CD8-positive, alpha-beta memory T cell (primary cell): ENCODE results near the gene GALNT16. TPM values are rescaled to one million over a fixed set of nuclear protein-coding genes. Genes with fewer than 3 reads are reported as not detected.

Experiments
- CTCF ChIA-PET: fragments of 350-600 bp; sonication (Branson Sonifier 250); formaldehyde crosslinking; loops from one replicate; lab custom pipeline; 2021; ENCODE audit warnings: antibody characterized with exemption; lab: Charles Lee
- POLR2A ChIA-PET: fragments of 350-600 bp; sonication (Branson Sonifier 250); formaldehyde crosslinking; loops from one replicate; lab custom pipeline; 2021; ENCODE audit warnings: antibody characterized with exemption; lab: Charles Lee
- DNase-seq, 5 donors: peaks; one replicate each; pipeline versions ENCODE4 v3.0.0 to v3.0.0-alpha.2; 2020 to 2022; ENCODE audit warnings: mixed read lengths in 1 of 5
- H3K27ac ChIP-seq: one replicate; pipeline ENCODE4 v1.7.0; 2013; ENCODE audit warnings: low read depth, mild to moderate bottlenecking, low read length, moderate library complexity
- H3K27me3 ChIP-seq: 2 replicates; pipeline ENCODE4 v1.7.0; 2013; ENCODE audit warnings: low read length, mild to moderate bottlenecking; ENCODE audit not compliant: insufficient read depth, poor library complexity, severe bottlenecking
- H3K36me3 ChIP-seq: 2 replicates; pipeline ENCODE4 v1.7.0; 2013; ENCODE audit warnings: mild to moderate bottlenecking, low read length, moderate library complexity; ENCODE audit not compliant: insufficient read depth
- H3K4me1 ChIP-seq: 2 replicates; pipeline ENCODE4 v1.7.0; 2013; ENCODE audit warnings: mild to moderate bottlenecking, low read length, moderate library complexity; ENCODE audit not compliant: insufficient read depth
- H3K4me3 ChIP-seq: 2 replicates; pipeline ENCODE4 v1.7.0; 2013; ENCODE audit warnings: mild to moderate bottlenecking, low read length
- H3K9me3 ChIP-seq: 2 replicates; pipeline ENCODE4 v1.7.0; 2013; ENCODE audit warnings: mild to moderate bottlenecking, low read length
- H3K27ac Mint-ChIP-seq, 8 donors: one replicate each; pipeline ENCODE4 v1.8.0; 2020 to 2021; ENCODE audit warnings: mixed read lengths in 8 of 8, mild to moderate bottlenecking in 6 of 8, inconsistent platforms in 3 of 8, moderate library complexity in 3 of 8
- H3K27me3 Mint-ChIP-seq, 2 donors: one replicate each; pipeline ENCODE4 v1.8.0; 2020 to 2021; ENCODE audit warnings: mixed read lengths in 2 of 2, mild to moderate bottlenecking in 1 of 2, moderate library complexity in 1 of 2
- H3K36me3 Mint-ChIP-seq, 3 donors: one replicate each; pipeline ENCODE4 v1.8.0; 2020 to 2021; ENCODE audit warnings: mixed read lengths in 3 of 3, inconsistent platforms in 1 of 3, mild to moderate bottlenecking in 1 of 3
- H3K4me1 Mint-ChIP-seq, 3 donors: one replicate each; pipeline ENCODE4 v1.8.0; 2020 to 2021; ENCODE audit warnings: mixed read lengths in 3 of 3, inconsistent platforms in 1 of 3, mild to moderate bottlenecking in 1 of 3
- H3K4me3 Mint-ChIP-seq, 7 donors: one replicate each; pipeline ENCODE4 v1.8.0; 2020 to 2021; ENCODE audit warnings: mixed read lengths in 7 of 7, mild to moderate bottlenecking in 6 of 7, moderate library complexity in 4 of 7, inconsistent platforms in 2 of 7
- H3K9me3 Mint-ChIP-seq, 5 donors: one replicate each; pipeline ENCODE4 v1.8.0; 2020 to 2022; ENCODE audit warnings: mixed read lengths in 5 of 5, mild to moderate bottlenecking in 3 of 5, moderate library complexity in 2 of 5, inconsistent platforms in 1 of 5
- polyA plus RNA-seq: library from polyadenylated mRNA; unstranded; fragments of 300-500 nt; fragmentation: Illumina TruSeq; gene quantifications from one replicate; pipeline ENCODE4 v1.2.3, GENCODE V29; 2021
- total RNA-seq, 2 experiments: library from RNA; stranded (reverse); gene quantifications; one replicate each; pipeline ENCODE4 v1.2.3, GENCODE V29; 2021

GALNT16 gene
- total and polyA plus RNA-seq, 3 experiments from 2014 or later: 0.11 TPM; not detected in 2

GRCh38 chr14:69267492-69267891 is 7.5 kb downstream of the GALNT16 start:
- H3K4me1 ChIP-seq: no peaks in the 10 kb centered on the region
- H3K27ac ChIP-seq: no peak overlapping the region
- no peaks in the 10 kb centered on the region for H3K27me3 ChIP-seq
- no peak overlapping the region for H3K4me3 Mint-ChIP-seq
- no peaks in the 10 kb centered on the region for H3K36me3 ChIP-seq
- no peaks in the 10 kb centered on the region for H3K9me3 ChIP-seq
- H3K36me3 Mint-ChIP-seq: no peaks in the 10 kb centered on the region
- no peak for DNase-seq
- CTCF ChIA-PET: no interaction called here
- POLR2A ChIA-PET: no interaction called here
- H3K4me3 ChIP-seq: no peak overlapping the region
- H3K9me3 Mint-ChIP-seq: no peaks in the 10 kb centered on the region
- no peaks in the 10 kb centered on the region for H3K4me1 Mint-ChIP-seq
- H3K27me3 Mint-ChIP-seq: peaks cover 10 to 29% of the 10 kb centered on the region in 2 donors
- no peak overlapping the region for H3K27ac Mint-ChIP-seq

GRCh38 chr14:69268223-69268622 is 8.3 kb downstream of the GALNT16 start:
- DNase-seq: no peak
- H3K36me3 ChIP-seq: no peaks in the 10 kb centered on the region
- Mint-ChIP-seq H3K4me1 (no peaks in the 10 kb centered on the region), H3K4me3 (no peak overlapping the region), H3K9me3 (no peaks in the 10 kb centered on the region), H3K36me3 (no peaks in the 10 kb centered on the region), H3K27me3 (peaks cover 9 to 23% of the 10 kb centered on the region in 2 donors), H3K27ac (no peak overlapping the region)
- no peak overlapping the region for H3K27ac ChIP-seq
- H3K4me3 ChIP-seq: no peak overlapping the region
- no peaks in the 10 kb centered on the region for H3K4me1 ChIP-seq
- POLR2A ChIA-PET: no interaction called here
- no peaks in the 10 kb centered on the region for H3K9me3 ChIP-seq
- no peaks in the 10 kb centered on the region for H3K27me3 ChIP-seq
- CTCF ChIA-PET: no interaction called here

- no peak overlapping the region for H3K27ac Mint-ChIP-seq
- peaks cover 9 to 18% of the 10 kb centered on the region in 2 donors for H3K27me3 Mint-ChIP-seq
- no peaks in the 10 kb centered on the region for H3K36me3 Mint-ChIP-seq
Measured at GRCh38 chr14:69268763-69269162, 8.8 kb downstream of the GALNT16 start.

GRCh38 chr14:69269381-69269780 is 9.4 kb downstream of the GALNT16 start:
- no peaks in the 10 kb centered on the region for H3K4me1 ChIP-seq
- CTCF ChIA-PET: no interaction called here
- H3K4me3 Mint-ChIP-seq: no peak overlapping the region
- H3K27me3 ChIP-seq: no peaks in the 10 kb centered on the region
- no peak overlapping the region for H3K4me3 ChIP-seq
- H3K36me3 Mint-ChIP-seq: no peaks in the 10 kb centered on the region
- H3K36me3 ChIP-seq: no peaks in the 10 kb centered on the region
- no peak overlapping the region for H3K27ac Mint-ChIP-seq
- POLR2A ChIA-PET: no interaction called here
- no peaks in the 10 kb centered on the region for H3K9me3 ChIP-seq
- DNase-seq: no peak
- no peak overlapping the region for H3K27ac ChIP-seq
- no peaks in the 10 kb centered on the region for H3K4me1 Mint-ChIP-seq
- peaks cover 9 to 12% of the 10 kb centered on the region in 2 donors for H3K27me3 Mint-ChIP-seq
- H3K9me3 Mint-ChIP-seq: no peaks in the 10 kb centered on the region

More at GRCh38 chr14:69268763-69269162, 8.8 kb downstream of the GALNT16 start:
- Histone ChIP-seq H3K4me1 (no peaks in the 10 kb centered on the region), H3K27ac (no peak overlapping the region), H3K27me3 (no peaks in the 10 kb centered on the region), H3K36me3 (no peaks in the 10 kb centered on the region), H3K4me3 (no peak overlapping the region), H3K9me3 (no peaks in the 10 kb centered on the region)
- Mint-ChIP-seq H3K9me3 (no peaks in the 10 kb centered on the region), H3K4me1 (no peaks in the 10 kb centered on the region), H3K4me3 (no peak overlapping the region)
- ChIA-PET CTCF (no interaction called here), POLR2A (no interaction called here)
- DNase-seq: no peak

GRCh38 chr14:69270097-69270496 is 10.1 kb downstream of the GALNT16 start:
- no peak for DNase-seq
- Histone ChIP-seq H3K36me3 (no peaks in the 10 kb centered on the region), H3K27me3 (no peaks in the 10 kb centered on the region), H3K9me3 (no peaks in the 10 kb centered on the region), H3K27ac (no peak overlapping the region), H3K4me1 (no peaks in the 10 kb centered on the region), H3K4me3 (no peak overlapping the region)
- Mint-ChIP-seq H3K4me1 (no peaks in the 10 kb centered on the region), H3K4me3 (no peak overlapping the region), H3K9me3 (no peaks in the 10 kb centered on the region), H3K27me3 (peaks cover 9 to 10% of the 10 kb centered on the region in 2 donors), H3K27ac (no peak overlapping the region), H3K36me3 (no peaks in the 10 kb centered on the region)
- CTCF ChIA-PET: no interaction called here
- POLR2A ChIA-PET: no interaction called here

GRCh38 chr14:69270795-69271708 is 11.1 kb downstream of the GALNT16 start:
- CTCF ChIA-PET: no interaction called here

GRCh38 chr14:69274321-69274720 is 14.4 kb downstream of the GALNT16 start:
- no peak for DNase-seq
- H3K9me3 ChIP-seq: no peaks in the 10 kb centered on the region
- H3K4me3 ChIP-seq: no peak overlapping the region
- H3K27ac ChIP-seq: no peak overlapping the region
- no peak overlapping the region for H3K27ac Mint-ChIP-seq
- no peaks in the 10 kb centered on the region for H3K9me3 Mint-ChIP-seq
- peaks cover under 1 to 6% of the 10 kb centered on the region in 2 donors for H3K27me3 Mint-ChIP-seq
- no peaks in the 10 kb centered on the region for H3K27me3 ChIP-seq
- H3K4me1 ChIP-seq: no peaks in the 10 kb centered on the region
- no peak overlapping the region for H3K4me3 Mint-ChIP-seq
- POLR2A ChIA-PET: interaction anchor here (0.7 kb wide), 1 partner anchor 18 kb away, joined by 3 read pairs; no protein-coding TSS in a partner anchor
- H3K4me1 Mint-ChIP-seq: no peaks in the 10 kb centered on the region
- no peaks in the 10 kb centered on the region for H3K36me3 Mint-ChIP-seq
- CTCF ChIA-PET: no interaction called here
- no peaks in the 10 kb centered on the region for H3K36me3 ChIP-seq

More at GRCh38 chr14:69270795-69271708, 11.1 kb downstream of the GALNT16 start:
- Mint-ChIP-seq H3K36me3 (no peaks in the 10 kb centered on the region), H3K27ac (no peak overlapping the region), H3K4me1 (no peaks in the 10 kb centered on the region), H3K9me3 (no peaks in the 10 kb centered on the region), H3K27me3 (peaks cover 4 to 6% of the 10 kb centered on the region in 2 donors), H3K4me3 (no peak overlapping the region)
- no peak overlapping the region for H3K4me3 ChIP-seq
- H3K9me3 ChIP-seq: no peaks in the 10 kb centered on the region
- no peaks in the 10 kb centered on the region for H3K36me3 ChIP-seq
- H3K4me1 ChIP-seq: no peaks in the 10 kb centered on the region
- no peaks in the 10 kb centered on the region for H3K27me3 ChIP-seq
- H3K27ac ChIP-seq: no peak overlapping the region
- no peak for DNase-seq
- POLR2A ChIA-PET: no interaction called here

GRCh38 chr14:69275331-69275730 is 15.4 kb downstream of the GALNT16 start:
- H3K9me3 Mint-ChIP-seq: no peaks in the 10 kb centered on the region
- DNase-seq: no peak
- Histone ChIP-seq H3K27ac (no peak overlapping the region), H3K36me3 (no peaks in the 10 kb centered on the region), H3K4me3 (no peak overlapping the region), H3K9me3 (no peaks in the 10 kb centered on the region), H3K4me1 (no peaks in the 10 kb centered on the region), H3K27me3 (no peaks in the 10 kb centered on the region)
- no peaks in the 10 kb centered on the region for H3K36me3 Mint-ChIP-seq
- ChIA-PET CTCF (no interaction called here), POLR2A (no interaction called here)
- no peak overlapping the region for H3K4me3 Mint-ChIP-seq
- H3K4me1 Mint-ChIP-seq: no peaks in the 10 kb centered on the region
- H3K27me3 Mint-ChIP-seq: peaks cover 2 to 6% of the 10 kb centered on the region in 2 donors
- H3K27ac Mint-ChIP-seq: no peak overlapping the region
